ENCODE data around the gene CTR9. TPM values are rescaled to one million over a fixed set of nuclear protein-coding genes. Genes with fewer than 3 reads are reported as not detected.
A peak's percentile ranks its signal among the peaks of the same experiment; 100 is the strongest.

CTR9 gene
- total RNA-seq, 1 donor from 2014 or later = 22.4 TPM

- Histone ChIP-seq H3K9me3 (ENCODE audit: control insufficient read depth in 3 of 3, low read length in 3 of 3) (no peaks in the 10 kb centered on the region), H3K4me3 (ENCODE audit: low read length in 3 of 3) (no peak overlapping the region), H3K27ac (ENCODE audit: low read depth, low read length) (no peak overlapping the region), H3K9ac (ENCODE audit: low read depth in 1 of 3, low read length in 3 of 3) (no peak overlapping the region), H3K4me1 (ENCODE audit: control insufficient read depth in 3 of 3, insufficient read depth in 3 of 3, low read length in 3 of 3) (peaks cover 6 to 9% (median 9%) of the 10 kb centered on the region in 3 donors), H3K36me3 (ENCODE audit: control insufficient read depth in 3 of 3, insufficient read depth in 3 of 3, low read length in 3 of 3) (peaks cover 55 to 65% (median 61%) of the 10 kb centered on the region in 3 donors), H3K27me3 (ENCODE audit: control insufficient read depth in 3 of 3, insufficient read depth in 3 of 3, low read length in 3 of 3) (no peaks in the 10 kb centered on the region)
Measured at GRCh38 chr11:10797001-10797400, 46.0 kb downstream of the CTR9 start.

GRCh38 chr11:10797531-10797930 is 46.5 kb downstream of the CTR9 start:
- no peak overlapping the region for H3K9ac ChIP-seq (ENCODE audit: low read depth in 1 of 3, low read length in 3 of 3)
- no peak overlapping the region for H3K4me3 ChIP-seq (ENCODE audit: low read length in 3 of 3)
- peaks cover 2 to 6% (median 4%) of the 10 kb centered on the region in 3 donors for H3K4me1 ChIP-seq (ENCODE audit: control insufficient read depth in 3 of 3, insufficient read depth in 3 of 3, low read length in 3 of 3)
- H3K27ac ChIP-seq (ENCODE audit: low read depth, low read length) = no peak overlapping the region
- H3K9me3 ChIP-seq (ENCODE audit: control insufficient read depth in 3 of 3, low read length in 3 of 3) = no peaks in the 10 kb centered on the region
- H3K27me3 ChIP-seq (ENCODE audit: control insufficient read depth in 3 of 3, insufficient read depth in 3 of 3, low read length in 3 of 3) = no peaks in the 10 kb centered on the region
- peaks cover 60 to 70% (median 66%) of the 10 kb centered on the region in 3 donors for H3K36me3 ChIP-seq (ENCODE audit: control insufficient read depth in 3 of 3, insufficient read depth in 3 of 3, low read length in 3 of 3)

DNA sequence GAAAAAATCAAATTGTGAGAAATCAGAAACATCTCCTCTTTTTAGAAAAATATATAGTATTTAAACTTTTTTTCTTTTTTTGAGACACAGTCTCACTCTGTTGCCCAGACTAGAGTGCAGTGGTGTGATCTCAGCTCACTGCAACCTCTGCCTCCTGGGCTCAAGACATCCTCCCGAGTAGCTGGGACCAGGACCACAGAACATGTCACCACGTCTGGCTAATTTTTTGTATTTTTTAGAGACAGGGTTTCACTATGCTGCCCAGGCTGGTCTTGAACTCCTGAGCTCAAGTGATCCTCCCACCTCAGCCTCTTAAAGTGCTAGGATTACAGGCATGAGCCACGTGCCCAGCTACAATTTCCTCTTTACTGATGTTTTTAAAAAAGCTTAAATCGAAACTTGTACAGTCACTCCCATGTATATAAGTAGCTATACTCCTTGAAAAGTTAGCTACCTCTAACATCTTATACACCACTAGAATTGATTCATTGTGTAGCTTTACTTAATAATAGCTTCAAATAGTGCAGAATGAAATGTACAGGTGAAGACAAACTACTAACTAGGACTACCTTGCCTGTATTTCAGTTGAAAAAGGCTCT is 47.4 kb downstream of the CTR9 start:
- H3K4me1 ChIP-seq (ENCODE audit: control insufficient read depth in 3 of 3, insufficient read depth in 3 of 3, low read length in 3 of 3) = no peaks in the 10 kb centered on the region
- H3K27ac ChIP-seq (ENCODE audit: low read depth, low read length) = no peak overlapping the region

DNA sequence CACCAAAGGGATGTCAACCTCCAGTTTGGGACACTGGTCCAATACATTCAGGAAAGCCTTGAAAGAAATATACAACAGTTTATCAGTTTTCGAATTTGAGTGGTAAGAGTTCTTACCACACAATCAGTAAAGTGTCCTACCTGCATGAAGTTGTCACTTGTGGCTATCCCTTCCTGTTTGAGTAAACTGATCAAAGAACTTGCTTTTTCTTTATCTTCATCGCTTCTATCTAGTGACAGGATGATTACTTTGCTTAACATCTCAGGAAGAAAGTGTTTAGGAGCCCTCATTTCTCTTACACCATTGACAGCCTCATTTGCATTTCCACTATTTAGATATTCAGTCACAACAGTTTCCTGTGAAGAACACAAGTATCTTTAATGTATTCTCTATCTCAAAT is 49.2 kb downstream of the CTR9 start:
- Histone ChIP-seq H3K4me1 (ENCODE audit: control insufficient read depth in 3 of 3, insufficient read depth in 3 of 3, low read length in 3 of 3) (peaks cover 3 to 8% (median 4%) of the 10 kb centered on the region in 3 donors), H3K36me3 (ENCODE audit: control insufficient read depth in 3 of 3, insufficient read depth in 3 of 3, low read length in 3 of 3) (peaks cover 87 to 97% (median 94%) of the 10 kb centered on the region in 3 donors), H3K27ac (ENCODE audit: low read depth, low read length) (no peak overlapping the region)

More for the DNA sequence above, 47.4 kb downstream of the CTR9 start:
- H3K9ac ChIP-seq (ENCODE audit: low read depth in 1 of 3, low read length in 3 of 3) = no peak overlapping the region
- H3K36me3 ChIP-seq (ENCODE audit: control insufficient read depth in 3 of 3, insufficient read depth in 3 of 3, low read length in 3 of 3) = peaks cover 68 to 79% (median 75%) of the 10 kb centered on the region in 3 donors
- H3K4me3 ChIP-seq (ENCODE audit: low read length in 3 of 3) = no peak overlapping the region
- no peaks in the 10 kb centered on the region for H3K9me3 ChIP-seq (ENCODE audit: control insufficient read depth in 3 of 3, low read length in 3 of 3)
- H3K27me3 ChIP-seq (ENCODE audit: control insufficient read depth in 3 of 3, insufficient read depth in 3 of 3, low read length in 3 of 3) = no peaks in the 10 kb centered on the region

GRCh38 chr11:10803676-10804075 is 52.6 kb downstream of the CTR9 start:
- Histone ChIP-seq H3K9ac (ENCODE audit: low read depth in 1 of 3, low read length in 3 of 3) (no peak overlapping the region), H3K27me3 (ENCODE audit: control insufficient read depth in 3 of 3, insufficient read depth in 3 of 3, low read length in 3 of 3) (no peaks in the 10 kb centered on the region), H3K36me3 (ENCODE audit: control insufficient read depth in 3 of 3, insufficient read depth in 3 of 3, low read length in 3 of 3) (peaks cover 82 to 84% (median 84%) of the 10 kb centered on the region in 3 donors), H3K9me3 (ENCODE audit: control insufficient read depth in 3 of 3, low read length in 3 of 3) (no peaks in the 10 kb centered on the region), H3K27ac (ENCODE audit: low read depth, low read length) (no peak overlapping the region), H3K4me3 (ENCODE audit: low read length in 3 of 3) (no peak overlapping the region), H3K4me1 (ENCODE audit: control insufficient read depth in 3 of 3, insufficient read depth in 3 of 3, low read length in 3 of 3) (peaks cover 20 to 27% (median 23%) of the 10 kb centered on the region in 3 donors)

More for the DNA sequence above, 49.2 kb downstream of the CTR9 start:
- H3K9ac ChIP-seq (ENCODE audit: low read depth in 1 of 3, low read length in 3 of 3) = no peak overlapping the region
- H3K4me3 ChIP-seq (ENCODE audit: low read length in 3 of 3) = no peak overlapping the region
- H3K27me3 ChIP-seq (ENCODE audit: control insufficient read depth in 3 of 3, insufficient read depth in 3 of 3, low read length in 3 of 3) = no peaks in the 10 kb centered on the region
- H3K9me3 ChIP-seq (ENCODE audit: control insufficient read depth in 3 of 3, low read length in 3 of 3) = no peaks in the 10 kb centered on the region

- no peaks in the 10 kb centered on the region for H3K9me3 ChIP-seq (ENCODE audit: control insufficient read depth in 3 of 3, low read length in 3 of 3)
- H3K4me3 ChIP-seq (ENCODE audit: low read length in 3 of 3) = no peak overlapping the region
- H3K4me1 ChIP-seq (ENCODE audit: control insufficient read depth in 3 of 3, insufficient read depth in 3 of 3, low read length in 3 of 3) = peaks cover 20 to 33% (median 32%) of the 10 kb centered on the region in 3 donors
- H3K9ac ChIP-seq (ENCODE audit: low read depth in 1 of 3, low read length in 3 of 3) = no peak overlapping the region
- no peaks in the 10 kb centered on the region for H3K27me3 ChIP-seq (ENCODE audit: control insufficient read depth in 3 of 3, insufficient read depth in 3 of 3, low read length in 3 of 3)
- H3K36me3 ChIP-seq (ENCODE audit: control insufficient read depth in 3 of 3, insufficient read depth in 3 of 3, low read length in 3 of 3) = peaks cover 61 to 63% (median 63%) of the 10 kb centered on the region in 3 donors
- H3K27ac ChIP-seq (ENCODE audit: low read depth, low read length) = no peak overlapping the region
Measured at GRCh38 chr11:10805741-10806140, 54.7 kb downstream of the CTR9 start.

GRCh38 chr11:10806206-10806605 is 55.2 kb downstream of the CTR9 start:
- Histone ChIP-seq H3K9ac (ENCODE audit: low read depth in 1 of 3, low read length in 3 of 3) (peak overlapping the region in 1 of 3 donors; percentile 100), H3K9me3 (ENCODE audit: control insufficient read depth in 3 of 3, low read length in 3 of 3) (no peaks in the 10 kb centered on the region), H3K36me3 (ENCODE audit: control insufficient read depth in 3 of 3, insufficient read depth in 3 of 3, low read length in 3 of 3) (peaks cover 56 to 59% (median 59%) of the 10 kb centered on the region in 3 donors), H3K27me3 (ENCODE audit: control insufficient read depth in 3 of 3, insufficient read depth in 3 of 3, low read length in 3 of 3) (no peaks in the 10 kb centered on the region), H3K4me1 (ENCODE audit: control insufficient read depth in 3 of 3, insufficient read depth in 3 of 3, low read length in 3 of 3) (peaks cover 20 to 33% (median 32%) of the 10 kb centered on the region in 3 donors), H3K4me3 (ENCODE audit: low read length in 3 of 3) (no peak overlapping the region), H3K27ac (ENCODE audit: low read depth, low read length) (no peak overlapping the region)

- H3K4me1 ChIP-seq (ENCODE audit: control insufficient read depth in 3 of 3, insufficient read depth in 3 of 3, low read length in 3 of 3) = peaks cover 20 to 33% (median 32%) of the 10 kb centered on the region in 3 donors
- peak overlapping the region; percentile 91 to 100 (median 99) for H3K9ac ChIP-seq (ENCODE audit: low read depth in 1 of 3, low read length in 3 of 3)
- no peaks in the 10 kb centered on the region for H3K27me3 ChIP-seq (ENCODE audit: control insufficient read depth in 3 of 3, insufficient read depth in 3 of 3, low read length in 3 of 3)
- peak overlapping the region; percentile 86 to 99 (median 97) for H3K4me3 ChIP-seq (ENCODE audit: low read length in 3 of 3)
- H3K9me3 ChIP-seq (ENCODE audit: control insufficient read depth in 3 of 3, low read length in 3 of 3) = no peaks in the 10 kb centered on the region
- H3K36me3 ChIP-seq (ENCODE audit: control insufficient read depth in 3 of 3, insufficient read depth in 3 of 3, low read length in 3 of 3) = peaks cover 42 to 45% (median 44%) of the 10 kb centered on the region in 3 donors
- H3K27ac ChIP-seq (ENCODE audit: low read depth, low read length) = peak overlapping the region; percentile 99
Measured at GRCh38 chr11:10807493-10808234, 56.6 kb downstream of the CTR9 start.

GRCh38 chr11:10808235-10808552 is 57.1 kb downstream of the CTR9 start:
- no peaks in the 10 kb centered on the region for H3K9me3 ChIP-seq (ENCODE audit: control insufficient read depth in 3 of 3, low read length in 3 of 3)

More at GRCh38 chr11:10808235-10808552, 57.1 kb downstream of the CTR9 start:
- Histone ChIP-seq H3K4me1 (ENCODE audit: control insufficient read depth in 3 of 3, insufficient read depth in 3 of 3, low read length in 3 of 3) (peaks cover 20 to 33% (median 32%) of the 10 kb centered on the region in 3 donors), H3K4me3 (ENCODE audit: low read length in 3 of 3) (peak overlapping the region; percentile 86 to 99 (median 97)), H3K36me3 (ENCODE audit: control insufficient read depth in 3 of 3, insufficient read depth in 3 of 3, low read length in 3 of 3) (peaks cover 36 to 40% (median 39%) of the 10 kb centered on the region in 3 donors), H3K27ac (ENCODE audit: low read depth, low read length) (peak overlapping the region; percentile 99), H3K27me3 (ENCODE audit: control insufficient read depth in 3 of 3, insufficient read depth in 3 of 3, low read length in 3 of 3) (no peaks in the 10 kb centered on the region), H3K9ac (ENCODE audit: low read depth in 1 of 3, low read length in 3 of 3) (peak overlapping the region; percentile 91 to 100 (median 99))

All from skeletal muscle tissue (tissue), 4 donors.